ENCODE results near the gene LAPTM4A. TPM values are rescaled to one million over a fixed set of nuclear protein-coding genes. Genes with fewer than 3 reads are reported as not detected.

Gene LAPTM4A
- polyA plus RNA-seq (2013) = 182 TPM

DNA sequence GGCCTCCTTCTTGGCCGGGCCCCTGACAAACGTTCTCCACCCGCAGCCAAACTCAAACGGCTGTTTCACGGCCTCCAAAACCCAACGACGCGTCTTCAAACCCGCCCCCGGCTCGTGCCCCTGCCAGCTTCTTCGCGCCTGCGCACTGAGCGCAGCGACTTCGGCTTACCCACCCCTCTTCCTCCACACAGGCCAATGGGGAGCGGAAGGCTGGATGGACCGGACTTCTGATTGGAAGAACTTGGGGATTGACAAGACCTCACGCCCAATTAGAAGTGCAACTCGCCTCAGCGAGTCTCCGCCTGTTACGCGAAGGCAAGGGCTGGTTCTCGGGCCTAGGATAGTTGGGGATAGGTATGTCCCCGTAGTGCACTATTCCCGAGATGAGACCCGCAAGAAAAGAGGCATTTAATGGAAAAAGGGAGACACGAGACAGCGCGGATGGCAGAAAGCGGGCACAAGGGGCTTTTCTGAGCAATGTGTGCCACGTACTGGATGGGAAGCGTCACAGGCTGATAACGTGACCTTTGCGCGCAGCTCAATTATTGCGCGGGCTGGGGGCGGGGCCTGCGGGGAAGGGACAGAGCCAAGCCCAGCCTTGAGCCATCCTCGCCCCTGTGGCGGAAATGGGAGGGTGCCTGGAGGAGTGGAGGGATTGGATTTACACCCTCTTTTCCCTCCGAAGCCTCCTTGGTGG is at the start of gene LAPTM4A:
Gene LAPTM4A (minus strand): TSS at position 97 of the 697 bp plus-strand sequence. CDS start 108 bp downstream, outside the sequence.
- 0% methylated on average over 38 of the region's 45 CpGs for WGBS (ENCODE audit: insufficient coverage)
- peak; percentile 100 for DNase-seq
- H3K27me3 ChIP-seq (replicated peaks in 2 of 5; ENCODE audit: control insufficient read depth in 4 of 5, insufficient read depth in 5 of 5, low read length in 4 of 5) = peaks cover 0 to 4% (median 2%) of the 10 kb centered on the region in 5 experiments
- peaks cover 18 to 40% (median 33%) of the 10 kb centered on the region in 4 experiments for H3K4me1 ChIP-seq (ENCODE audit: control extremely low read depth in 1 of 4, control insufficient read depth in 4 of 4, insufficient read depth in 4 of 4, low read length in 3 of 4)
- POLR2A ChIA-PET = interaction anchor here (0.7 to 1.4 kb wide), 2 partner anchors 18 to 600 kb away, joined by 4 to 7 read pairs; no protein-coding TSS in a partner anchor
- H3K27ac ChIP-seq (ENCODE audit: insufficient read depth in 1 of 2, low read depth in 1 of 2, low read length in 2 of 2, poor library complexity in 1 of 2, severe bottlenecking in 2 of 2) = peak within 1 kb of the TSS; percentile 97
- H3K4me3 ChIP-seq (ENCODE audit: control insufficient read depth in 1 of 7, extremely low read depth in 1 of 7, insufficient read depth in 4 of 7, low read depth in 2 of 7, low read length in 6 of 7) = peak within 1 kb of the TSS; percentile 78 to 100 (median 90)
- H3K9me3 ChIP-seq (ENCODE audit: control extremely low read depth in 1 of 5, control insufficient read depth in 4 of 5, insufficient read depth in 2 of 5, low read depth in 1 of 5, low read length in 4 of 5) = no peaks in the 10 kb centered on the region
- no peaks in the 10 kb centered on the region for H3K36me3 ChIP-seq (ENCODE audit: control insufficient read depth in 4 of 4, insufficient read depth in 4 of 4, low read length in 3 of 4)
- CTCF ChIA-PET = interaction anchor here (0.6 to 4.9 kb wide), 6 partner anchors 9 to 37 kb away, joined by 3 to 28 read pairs (median 3); no protein-coding TSS in a partner anchor

DNA sequence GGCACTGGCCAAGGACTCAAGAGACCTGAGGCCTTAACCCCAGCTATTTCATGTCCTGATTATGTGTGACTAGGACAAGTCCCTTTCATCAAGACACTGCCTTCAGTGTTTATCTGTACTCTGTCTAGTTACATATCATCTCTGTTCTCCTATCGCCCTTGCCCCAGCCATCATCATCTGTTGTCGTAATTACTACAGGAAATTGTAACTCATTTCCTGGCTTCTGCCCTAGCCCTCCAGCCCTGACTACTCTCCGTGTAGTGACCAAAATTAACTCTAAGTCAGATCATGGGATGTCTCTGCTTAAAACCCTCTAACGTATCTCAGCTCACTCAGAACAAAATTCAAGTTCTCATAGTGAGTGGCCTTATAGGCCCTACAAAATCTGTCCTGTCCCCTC is 49.3 kb upstream of the LAPTM4A start:
- POLR2A ChIA-PET = no interaction called here
- no peak for DNase-seq
- no peaks in the 10 kb centered on the region for H3K36me3 ChIP-seq (ENCODE audit: control insufficient read depth in 4 of 4, insufficient read depth in 4 of 4, low read length in 3 of 4)
- CTCF ChIA-PET = interaction anchor here (1.1 to 2.4 kb wide), 6 partner anchors 8 to 145 kb away, joined by 3 to 14 read pairs (median 6); partner anchors contain the start of gene SDC1
- H3K4me1 ChIP-seq (ENCODE audit: control extremely low read depth in 1 of 4, control insufficient read depth in 4 of 4, insufficient read depth in 4 of 4, low read length in 3 of 4) = no peaks in the 10 kb centered on the region
- no peak overlapping the region for H3K27ac ChIP-seq (ENCODE audit: insufficient read depth in 1 of 2, low read depth in 1 of 2, low read length in 2 of 2, poor library complexity in 1 of 2, severe bottlenecking in 2 of 2)
- H3K9me3 ChIP-seq (ENCODE audit: control extremely low read depth in 1 of 5, control insufficient read depth in 4 of 5, insufficient read depth in 2 of 5, low read depth in 1 of 5, low read length in 4 of 5) = peaks cover 2 to 10% (median 10%) of the 10 kb centered on the region in 5 experiments
- 94% methylated on average over 4 of the region's 4 CpGs for WGBS (ENCODE audit: insufficient coverage)
- H3K27me3 ChIP-seq (replicated peaks in 2 of 5; ENCODE audit: control insufficient read depth in 4 of 5, insufficient read depth in 5 of 5, low read length in 4 of 5) = no peaks in the 10 kb centered on the region
- H3K4me3 ChIP-seq (ENCODE audit: control insufficient read depth in 1 of 7, extremely low read depth in 1 of 7, insufficient read depth in 4 of 7, low read depth in 2 of 7, low read length in 6 of 7) = no peak overlapping the region

DNA sequence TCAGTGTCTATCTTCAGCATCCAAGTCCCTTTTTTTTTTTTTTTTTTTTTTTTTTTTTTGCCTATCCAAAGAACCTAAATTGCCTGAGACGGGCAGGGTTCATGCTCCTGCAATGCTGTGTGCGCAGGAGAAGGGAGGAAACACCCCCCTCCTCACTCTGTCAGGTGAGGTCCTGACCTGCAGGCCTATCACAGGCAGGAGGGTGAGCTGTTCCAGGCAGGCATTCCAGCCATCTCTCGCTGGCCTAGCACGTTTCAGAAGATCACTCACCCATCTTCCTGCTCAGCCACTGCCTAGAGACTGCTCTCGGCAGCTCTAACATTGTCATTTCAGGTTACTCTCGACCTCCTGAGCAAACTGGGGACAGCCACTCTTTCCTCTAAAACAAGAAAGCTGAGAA is 48.4 kb upstream of the LAPTM4A start:
- WGBS (ENCODE audit: insufficient coverage) = 98% methylated on average over 5 of the region's 6 CpGs
- POLR2A ChIA-PET = no interaction called here
- Histone ChIP-seq H3K27me3 (replicated peaks in 2 of 5; ENCODE audit: control insufficient read depth in 4 of 5, insufficient read depth in 5 of 5, low read length in 4 of 5) (no peaks in the 10 kb centered on the region), H3K4me1 (ENCODE audit: control extremely low read depth in 1 of 4, control insufficient read depth in 4 of 4, insufficient read depth in 4 of 4, low read length in 3 of 4) (no peaks in the 10 kb centered on the region), H3K36me3 (ENCODE audit: control insufficient read depth in 4 of 4, insufficient read depth in 4 of 4, low read length in 3 of 4) (no peaks in the 10 kb centered on the region), H3K27ac (ENCODE audit: insufficient read depth in 1 of 2, low read depth in 1 of 2, low read length in 2 of 2, poor library complexity in 1 of 2, severe bottlenecking in 2 of 2) (no peak overlapping the region), H3K4me3 (ENCODE audit: control insufficient read depth in 1 of 7, extremely low read depth in 1 of 7, insufficient read depth in 4 of 7, low read depth in 2 of 7, low read length in 6 of 7) (no peak overlapping the region), H3K9me3 (ENCODE audit: control extremely low read depth in 1 of 5, control insufficient read depth in 4 of 5, insufficient read depth in 2 of 5, low read depth in 1 of 5, low read length in 4 of 5) (peaks cover 2 to 10% (median 10%) of the 10 kb centered on the region in 5 experiments)
- CTCF ChIA-PET = interaction anchor here (0.8 to 2.4 kb wide), 7 partner anchors 9 to 144 kb away, joined by 3 to 14 read pairs (median 5); partner anchors contain the start of gene SDC1
- DNase-seq = no peak

DNA sequence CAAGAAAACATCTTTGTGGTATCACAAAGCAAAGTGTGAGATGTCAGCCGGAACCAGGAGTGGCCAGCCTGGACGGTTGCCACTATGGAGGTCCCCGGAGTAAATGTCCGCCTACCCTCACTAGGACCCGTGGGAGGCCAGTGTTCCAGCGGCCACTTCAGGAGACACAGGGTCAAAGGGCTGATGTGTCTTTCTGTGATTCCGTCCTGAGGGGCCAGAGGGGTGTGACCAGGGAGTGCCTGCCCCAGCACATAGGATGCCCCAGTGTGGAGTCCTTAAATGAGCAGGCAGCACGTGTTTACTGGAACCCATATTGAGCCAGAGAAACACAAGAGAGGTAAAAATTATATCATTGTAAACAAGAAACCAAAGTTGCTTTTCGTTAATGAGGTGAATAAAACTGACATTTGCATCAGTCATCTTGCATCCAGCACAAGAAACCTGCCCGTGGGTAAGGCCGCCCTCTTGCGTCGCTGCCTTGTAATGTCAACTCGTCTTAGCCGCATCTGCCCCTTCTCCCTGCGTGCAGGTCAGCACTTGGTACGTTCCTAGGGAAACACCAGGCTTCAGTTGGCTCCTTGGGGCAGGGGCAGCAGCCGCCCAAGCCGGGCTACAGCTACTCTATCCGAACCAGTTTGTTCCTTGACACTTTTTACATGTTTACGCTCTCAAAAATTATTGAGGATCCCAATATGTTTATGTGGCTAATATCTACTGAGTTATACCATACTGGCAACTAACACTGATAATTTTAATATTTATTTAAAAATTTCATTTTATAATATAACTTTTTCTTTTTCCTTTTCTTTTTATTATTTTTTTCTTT is 46.7 kb upstream of the LAPTM4A start:
- peak; percentile 87 to 94 (median 93) for DNase-seq
- Histone ChIP-seq H3K4me1 (ENCODE audit: control extremely low read depth in 1 of 4, control insufficient read depth in 4 of 4, insufficient read depth in 4 of 4, low read length in 3 of 4) (no peaks in the 10 kb centered on the region), H3K4me3 (ENCODE audit: control insufficient read depth in 1 of 7, extremely low read depth in 1 of 7, insufficient read depth in 4 of 7, low read depth in 2 of 7, low read length in 6 of 7) (no peak overlapping the region), H3K27ac (ENCODE audit: insufficient read depth in 1 of 2, low read depth in 1 of 2, low read length in 2 of 2, poor library complexity in 1 of 2, severe bottlenecking in 2 of 2) (no peak overlapping the region), H3K36me3 (ENCODE audit: control insufficient read depth in 4 of 4, insufficient read depth in 4 of 4, low read length in 3 of 4) (no peaks in the 10 kb centered on the region), H3K27me3 (replicated peaks in 2 of 5; ENCODE audit: control insufficient read depth in 4 of 5, insufficient read depth in 5 of 5, low read length in 4 of 5) (no peaks in the 10 kb centered on the region), H3K9me3 (ENCODE audit: control extremely low read depth in 1 of 5, control insufficient read depth in 4 of 5, insufficient read depth in 2 of 5, low read depth in 1 of 5, low read length in 4 of 5) (peaks cover 2 to 10% (median 10%) of the 10 kb centered on the region in 5 experiments)
- WGBS (ENCODE audit: insufficient coverage) = 36% methylated on average over 15 of the region's 21 CpGs
- POLR2A ChIA-PET = no interaction called here
- CTCF ChIA-PET = interaction anchor here (1.0 to 1.7 kb wide), 6 partner anchors 15 to 149 kb away, joined by 3 to 9 read pairs (median 4); no protein-coding TSS in a partner anchor

DNA sequence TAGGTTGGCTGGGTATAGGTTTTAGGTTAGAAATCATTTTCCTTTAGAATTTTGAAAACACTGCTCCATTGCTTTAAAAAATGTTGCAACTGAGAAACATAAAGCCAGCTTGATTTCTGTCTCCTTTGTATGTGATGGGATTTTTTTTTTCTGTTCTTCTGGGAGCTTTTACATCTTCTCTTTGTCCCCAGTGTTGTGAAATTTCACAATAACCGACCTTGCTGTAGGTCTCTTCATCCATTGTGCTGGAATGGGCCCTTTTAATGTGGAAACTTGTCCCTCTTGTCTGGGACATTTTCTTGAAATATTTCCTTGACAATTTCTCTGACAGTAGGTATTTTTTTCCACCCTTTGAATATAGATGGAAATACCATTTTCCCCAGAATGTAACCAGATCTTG is 44.0 kb upstream of the LAPTM4A start:
- no CpG with 5 or more reads among the region's 1 CpG for WGBS (ENCODE audit: insufficient coverage)
- H3K4me3 ChIP-seq (ENCODE audit: control insufficient read depth in 1 of 7, extremely low read depth in 1 of 7, insufficient read depth in 4 of 7, low read depth in 2 of 7, low read length in 6 of 7) = no peak overlapping the region
- no peaks in the 10 kb centered on the region for H3K27me3 ChIP-seq (replicated peaks in 2 of 5; ENCODE audit: control insufficient read depth in 4 of 5, insufficient read depth in 5 of 5, low read length in 4 of 5)
- POLR2A ChIA-PET = no interaction called here
- CTCF ChIA-PET = interaction anchor here (0.6 to 4.5 kb wide), 17 partner anchors 9 to 197 kb away, joined by 3 to 42 read pairs (median 4); partner anchors contain the start of gene MATN3
- no peaks in the 10 kb centered on the region for H3K36me3 ChIP-seq (ENCODE audit: control insufficient read depth in 4 of 4, insufficient read depth in 4 of 4, low read length in 3 of 4)
- no peak for DNase-seq
- H3K27ac ChIP-seq (ENCODE audit: insufficient read depth in 1 of 2, low read depth in 1 of 2, low read length in 2 of 2, poor library complexity in 1 of 2, severe bottlenecking in 2 of 2) = no peak overlapping the region
- H3K4me1 ChIP-seq (ENCODE audit: control extremely low read depth in 1 of 4, control insufficient read depth in 4 of 4, insufficient read depth in 4 of 4, low read length in 3 of 4) = no peaks in the 10 kb centered on the region
- H3K9me3 ChIP-seq (ENCODE audit: control extremely low read depth in 1 of 5, control insufficient read depth in 4 of 5, insufficient read depth in 2 of 5, low read depth in 1 of 5, low read length in 4 of 5) = no peaks in the 10 kb centered on the region

DNA sequence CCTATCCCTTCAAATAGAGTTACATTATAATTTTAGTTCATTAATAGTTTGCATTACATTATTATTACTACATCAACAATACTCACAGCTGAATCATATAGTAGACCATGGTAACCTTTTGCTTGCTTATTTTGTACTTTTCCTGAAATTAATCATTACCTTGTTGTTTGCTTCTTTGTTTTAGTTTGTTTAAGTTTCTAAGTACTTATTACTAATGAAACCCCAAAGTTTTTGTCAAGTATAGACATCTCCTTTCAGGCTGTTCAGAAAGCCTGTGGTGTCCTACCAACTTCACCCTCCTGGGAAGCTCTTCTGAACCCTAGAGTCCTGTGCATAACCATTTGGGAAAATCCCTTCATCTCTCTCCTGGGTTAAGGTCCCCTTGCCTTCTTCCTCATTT is 43.5 kb upstream of the LAPTM4A start:
- Histone ChIP-seq H3K9me3 (ENCODE audit: control extremely low read depth in 1 of 5, control insufficient read depth in 4 of 5, insufficient read depth in 2 of 5, low read depth in 1 of 5, low read length in 4 of 5) (no peaks in the 10 kb centered on the region), H3K4me1 (ENCODE audit: control extremely low read depth in 1 of 4, control insufficient read depth in 4 of 4, insufficient read depth in 4 of 4, low read length in 3 of 4) (no peaks in the 10 kb centered on the region), H3K4me3 (ENCODE audit: control insufficient read depth in 1 of 7, extremely low read depth in 1 of 7, insufficient read depth in 4 of 7, low read depth in 2 of 7, low read length in 6 of 7) (no peak overlapping the region), H3K36me3 (ENCODE audit: control insufficient read depth in 4 of 4, insufficient read depth in 4 of 4, low read length in 3 of 4) (no peaks in the 10 kb centered on the region), H3K27ac (ENCODE audit: insufficient read depth in 1 of 2, low read depth in 1 of 2, low read length in 2 of 2, poor library complexity in 1 of 2, severe bottlenecking in 2 of 2) (no peak overlapping the region), H3K27me3 (replicated peaks in 2 of 5; ENCODE audit: control insufficient read depth in 4 of 5, insufficient read depth in 5 of 5, low read length in 4 of 5) (no peaks in the 10 kb centered on the region)
- ChIA-PET POLR2A (no interaction called here), CTCF (interaction anchor here (0.6 to 4.5 kb wide), 17 partner anchors 9 to 256 kb away, joined by 3 to 42 read pairs (median 3); partner anchors contain the start of gene MATN3)
- DNase-seq = no peak
